HFF-Myc (cell line): ENCODE results near the gene IL4R.
A peak's percentile ranks its signal among the peaks of the same experiment; 100 is the strongest.

Experiments used
- DNase-seq: peaks from one replicate; pipeline ENCODE4 v3.0.0-alpha.2; 2011; ENCODE audit warnings: low read depth; ENCODE audit errors: extremely low read depth
- H3K4me3 ChIP-seq: replicated peaks from 2 replicates; pipeline ENCODE4 v1.5.1; 2011; ENCODE audit warnings: low read depth, mild to moderate bottlenecking, control low read depth, low read length
- TF ChIP-seq, protein P1 (sequence below): IDR thresholded peaks from 2 replicates; pipeline ENCODE4 v1.5.1; 2012; ENCODE audit warnings: mild to moderate bottlenecking, low read depth, low read length, control low read depth; ENCODE audit errors: missing control alignments

Gene IL4R

DNA sequence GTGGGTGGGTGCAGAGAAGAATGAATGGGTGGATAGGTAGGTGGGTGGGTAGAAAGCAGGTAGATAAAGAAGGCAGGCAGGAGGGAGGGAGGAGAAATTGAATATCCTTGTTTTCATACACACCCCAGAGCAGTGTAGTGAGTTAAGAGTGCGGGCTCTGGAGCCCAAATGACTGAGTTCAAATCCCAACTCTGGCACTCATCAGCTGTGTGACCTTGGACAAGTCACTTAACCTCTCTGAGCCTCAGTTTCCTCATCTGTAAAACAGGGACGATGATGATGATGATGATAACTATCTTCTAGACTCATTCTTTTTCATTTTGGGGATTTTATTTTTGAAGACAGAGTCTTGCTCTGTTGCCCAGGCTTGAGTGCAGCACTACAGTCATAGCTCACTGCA is 86.2 kb downstream of the IL4R start:
- H3K4me3 ChIP-seq, result no peak overlapping the region
- TF ChIP-seq, protein P1, sequence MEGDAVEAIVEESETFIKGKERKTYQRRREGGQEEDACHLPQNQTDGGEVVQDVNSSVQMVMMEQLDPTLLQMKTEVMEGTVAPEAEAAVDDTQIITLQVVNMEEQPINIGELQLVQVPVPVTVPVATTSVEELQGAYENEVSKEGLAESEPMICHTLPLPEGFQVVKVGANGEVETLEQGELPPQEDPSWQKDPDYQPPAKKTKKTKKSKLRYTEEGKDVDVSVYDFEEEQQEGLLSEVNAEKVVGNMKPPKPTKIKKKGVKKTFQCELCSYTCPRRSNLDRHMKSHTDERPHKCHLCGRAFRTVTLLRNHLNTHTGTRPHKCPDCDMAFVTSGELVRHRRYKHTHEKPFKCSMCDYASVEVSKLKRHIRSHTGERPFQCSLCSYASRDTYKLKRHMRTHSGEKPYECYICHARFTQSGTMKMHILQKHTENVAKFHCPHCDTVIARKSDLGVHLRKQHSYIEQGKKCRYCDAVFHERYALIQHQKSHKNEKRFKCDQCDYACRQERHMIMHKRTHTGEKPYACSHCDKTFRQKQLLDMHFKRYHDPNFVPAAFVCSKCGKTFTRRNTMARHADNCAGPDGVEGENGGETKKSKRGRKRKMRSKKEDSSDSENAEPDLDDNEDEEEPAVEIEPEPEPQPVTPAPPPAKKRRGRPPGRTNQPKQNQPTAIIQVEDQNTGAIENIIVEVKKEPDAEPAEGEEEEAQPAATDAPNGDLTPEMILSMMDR, result no peak
- no peak for DNase-seq

DNA sequence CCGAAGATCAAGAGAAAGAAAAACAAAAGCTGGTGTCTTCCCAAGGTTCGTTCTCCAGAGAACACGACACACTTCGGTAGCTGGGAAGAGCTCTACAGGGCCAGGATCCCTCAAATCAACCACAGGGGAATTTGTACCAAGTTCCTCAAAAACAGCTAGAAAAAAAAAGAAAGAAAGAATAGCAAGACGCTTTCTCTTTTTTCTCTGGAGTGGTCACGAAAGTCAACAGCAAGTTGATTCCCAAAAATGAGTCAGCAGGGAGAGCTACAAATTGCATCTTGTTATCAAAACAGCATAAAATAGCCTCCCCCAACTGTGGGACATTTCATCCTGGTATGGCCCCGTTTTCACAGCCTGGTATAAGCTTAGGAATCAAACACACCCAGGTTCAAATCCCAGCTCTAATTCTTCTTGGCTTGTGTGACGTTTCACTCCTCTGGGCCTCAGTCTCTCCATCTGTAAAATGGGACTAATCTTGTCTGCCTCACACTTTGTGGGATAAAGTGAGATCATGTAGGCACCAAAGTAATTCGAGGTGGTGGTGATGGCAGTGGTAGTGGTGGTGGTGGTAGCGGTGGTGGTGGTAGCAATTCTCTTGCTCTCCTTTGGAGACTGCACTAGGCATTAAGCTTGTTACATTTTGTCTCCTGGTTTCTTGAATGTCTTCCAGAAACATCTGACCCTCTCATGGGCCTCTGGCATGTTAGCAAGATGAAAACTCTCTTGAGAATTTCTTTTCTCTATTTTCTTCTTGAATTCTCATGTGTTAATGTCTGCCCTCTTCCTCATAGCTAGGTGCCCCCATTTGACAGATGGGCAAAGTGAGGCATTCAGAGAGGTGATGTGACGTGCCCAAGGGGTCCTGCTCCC is 87.2 kb downstream of the IL4R start:
- TF ChIP-seq, protein P1, result no peak
- H3K4me3 ChIP-seq, result no peak overlapping the region
- DNase-seq, result no peak

DNA sequence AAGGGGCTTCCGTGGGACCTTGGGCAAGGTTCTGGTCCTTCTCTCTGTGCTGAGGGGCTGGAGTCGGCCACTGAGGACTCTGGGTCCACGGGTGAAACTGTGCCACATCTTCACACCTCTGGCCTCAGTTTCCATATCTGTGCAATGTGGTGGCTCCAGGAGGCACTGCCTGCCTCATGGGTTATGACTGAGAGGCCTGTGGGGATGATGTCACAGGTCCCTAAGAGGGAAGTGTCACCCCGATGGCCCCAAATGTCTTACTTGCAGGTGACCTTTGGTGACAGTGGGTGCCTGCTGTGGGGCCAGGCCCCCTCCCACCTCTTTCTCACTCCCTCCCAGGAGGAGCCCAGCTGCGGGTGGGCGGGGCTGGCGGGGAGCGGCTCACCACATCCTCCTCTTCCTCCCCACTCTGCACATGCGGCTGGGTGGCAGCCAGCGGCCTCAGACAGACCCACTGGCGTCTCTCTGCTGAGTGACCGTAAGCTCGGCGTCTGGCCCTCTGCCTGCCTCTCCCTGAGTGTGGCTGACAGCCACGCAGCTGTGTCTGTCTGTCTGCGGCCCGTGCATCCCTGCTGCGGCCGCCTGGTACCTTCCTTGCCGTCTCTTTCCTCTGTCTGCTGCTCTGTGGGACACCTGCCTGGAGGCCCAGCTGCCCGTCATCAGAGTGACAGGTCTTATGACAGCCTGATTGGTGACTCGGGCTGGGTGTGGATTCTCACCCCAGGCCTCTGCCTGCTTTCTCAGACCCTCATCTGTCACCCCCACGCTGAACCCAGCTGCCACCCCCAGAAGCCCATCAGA is 88.2 kb downstream of the IL4R start, which contains the start of gene IL21R:
Gene IL21R, plus strand, starts transcription at position 407 of the 801 bp plus-strand sequence. CDS start 27,898 bp downstream, outside the sequence.
- no peak within 1 kb of the TSS for H3K4me3 ChIP-seq
- TF ChIP-seq, protein P1, result no peak
- DNase-seq, result peak; percentile 15

DNA sequence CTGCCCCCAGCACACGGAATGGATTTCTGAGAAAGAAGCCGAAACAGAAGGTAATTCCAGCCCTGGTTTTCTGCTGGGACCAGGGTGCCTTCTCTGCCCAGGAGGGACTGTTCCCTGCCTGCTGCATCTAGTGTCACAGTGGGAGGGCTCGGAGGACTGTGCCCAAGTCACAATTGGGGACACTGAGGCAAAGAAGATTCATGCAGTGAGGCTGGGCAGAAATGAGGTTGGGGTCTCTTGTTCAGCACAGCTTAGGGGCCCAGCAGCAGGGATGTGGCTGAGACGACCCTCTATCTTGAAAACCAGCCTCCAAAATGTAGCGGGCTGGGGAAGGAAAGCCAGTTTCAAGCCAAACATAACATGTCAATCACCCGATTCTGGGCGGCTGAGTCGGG is 88.8 kb downstream of the IL4R start:
- TF ChIP-seq, protein P1, result no peak
- DNase-seq, result no peak
- H3K4me3 ChIP-seq, result no peak overlapping the region

DNA sequence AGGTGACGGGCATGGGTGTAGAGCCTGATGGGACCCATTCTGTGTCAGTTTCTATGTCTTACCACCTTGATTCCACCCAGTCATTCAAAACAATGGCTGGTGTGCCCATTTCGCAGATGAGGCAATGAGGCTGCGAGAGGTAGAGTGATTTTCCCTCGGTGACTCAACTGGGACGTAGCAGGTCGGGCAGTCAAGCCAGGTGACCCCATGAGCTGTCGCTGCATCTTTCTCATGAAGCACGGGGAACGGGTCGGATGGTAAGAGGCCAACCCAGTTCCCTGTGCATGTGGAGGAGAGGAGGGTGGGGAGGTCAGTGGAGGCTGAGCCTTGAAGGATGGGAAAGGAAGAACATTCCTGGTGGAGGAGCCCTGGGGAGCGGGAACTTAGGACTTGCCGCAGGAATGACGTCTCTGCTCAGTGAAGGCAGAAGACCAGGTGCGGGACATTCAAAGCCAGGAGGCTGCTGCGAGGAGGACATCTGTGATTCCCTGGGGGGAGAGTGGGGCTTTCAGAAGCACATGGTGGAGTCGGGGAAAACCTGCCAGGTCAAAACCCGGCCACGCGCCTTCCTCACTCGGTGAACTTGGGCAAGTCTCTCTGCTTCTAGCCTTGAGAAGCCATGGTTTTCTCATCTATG is 89.3 kb downstream of the IL4R start:
- DNase-seq, result no peak
- H3K4me3 ChIP-seq, result no peak overlapping the region
- TF ChIP-seq, protein P1, result no peak

GRCh38 chr16:27403601-27403992 is 89.8 kb downstream of the IL4R start:
- DNase-seq, result no peak
- no peak overlapping the region for H3K4me3 ChIP-seq
- TF ChIP-seq, protein P1, result no peak
